ENCODE data around the gene SUPT6H. TPM values are rescaled to one million over a fixed set of nuclear protein-coding genes. Genes with fewer than 3 reads are reported as not detected.
"Not testable (repeated sequence)": the region's sequence is repeated elsewhere in the genome, so short reads cannot be mapped to it uniquely, and the experiment has no call there.

Gene SUPT6H
- total and polyA plus RNA-seq, 4 donors, result 22.5 to 81.2 (median 57.1) TPM

- H3K9me3 ChIP-seq (ENCODE audit: control insufficient read depth, low read length); H3K4me3 ChIP-seq (ENCODE audit: low read length in 2 of 2); H3K36me3 ChIP-seq (ENCODE audit: control insufficient read depth in 1 of 2, insufficient read depth in 2 of 2, low read length in 1 of 2); H3K27ac ChIP-seq (ENCODE audit: low read depth in 1 of 2, low read length in 2 of 2); H3K4me1 ChIP-seq (ENCODE audit: control insufficient read depth in 1 of 2, insufficient read depth in 2 of 2, low read length in 2 of 2); H3K27me3 ChIP-seq (ENCODE audit: control insufficient read depth in 1 of 2, insufficient read depth in 2 of 2, low read length in 1 of 2); DNase-seq; intact Hi-C loops (cut with DNase I); ATAC-seq (ENCODE audit: low FRiP score): not testable (repeated sequence)
- WGBS, 2 donors, result 97 to 99% methylated on average over 22 to 23 of the region's 23 CpGs
Observed at GRCh38 chr17:28659497-28659881, 2.5 kb upstream of the SUPT6H start.

GRCh38 chr17:28662527-28662829 lies 473 bp downstream of the SUPT6H start:
- DNase-seq (no peak), ATAC-seq (ENCODE audit: low FRiP score) (no peak)
- peak overlapping the region; percentile 23 to 97 for H3K27ac ChIP-seq (ENCODE audit: low read depth in 1 of 2, low read length in 2 of 2)
- no peaks in the 10 kb centered on the region for H3K27me3 ChIP-seq (ENCODE audit: control insufficient read depth in 1 of 2, insufficient read depth in 2 of 2, low read length in 1 of 2)
- H3K4me3 ChIP-seq (ENCODE audit: low read length in 2 of 2), result peak overlapping the region; percentile 65 to 94
- 0 to 1% methylated on average over 10 of the region's 10 CpGs for WGBS, 2 donors
- no peaks in the 10 kb centered on the region for H3K9me3 ChIP-seq (ENCODE audit: control insufficient read depth, low read length)
- peaks cover 0 to 3% of the 10 kb centered on the region in 2 donors for H3K4me1 ChIP-seq (ENCODE audit: control insufficient read depth in 1 of 2, insufficient read depth in 2 of 2, low read length in 2 of 2)
- no peaks in the 10 kb centered on the region for H3K36me3 ChIP-seq (ENCODE audit: control insufficient read depth in 1 of 2, insufficient read depth in 2 of 2, low read length in 1 of 2)
- intact Hi-C loops (cut with DNase I), result loop anchor here in 1 of 2 donors (5.0 kb wide), 1 partner anchor 50 kb away; the partner anchor contains the start of gene PROCA1

GRCh38 chr17:28663723-28664122 lies 1.7 kb downstream of the SUPT6H start:
- H3K4me3 ChIP-seq (ENCODE audit: low read length in 2 of 2), result no peak overlapping the region
- intact Hi-C loops (cut with DNase I), result loop anchor here in 1 of 2 donors (5.0 kb wide), 1 partner anchor 49 kb away; the partner anchor contains the start of gene PROCA1
- no peak overlapping the region for H3K27ac ChIP-seq (ENCODE audit: low read depth in 1 of 2, low read length in 2 of 2)
- ATAC-seq (ENCODE audit: low FRiP score) (no peak), DNase-seq (no peak)
- peaks cover 0 to 2% of the 10 kb centered on the region in 2 donors for H3K36me3 ChIP-seq (ENCODE audit: control insufficient read depth in 1 of 2, insufficient read depth in 2 of 2, low read length in 1 of 2)
- peaks cover 0 to 3% of the 10 kb centered on the region in 2 donors for H3K4me1 ChIP-seq (ENCODE audit: control insufficient read depth in 1 of 2, insufficient read depth in 2 of 2, low read length in 2 of 2)
- no peaks in the 10 kb centered on the region for H3K9me3 ChIP-seq (ENCODE audit: control insufficient read depth, low read length)
- H3K27me3 ChIP-seq (ENCODE audit: control insufficient read depth in 1 of 2, insufficient read depth in 2 of 2, low read length in 1 of 2), result no peaks in the 10 kb centered on the region

- Histone ChIP-seq H3K4me3 (ENCODE audit: low read length in 2 of 2) (no peak overlapping the region), H3K9me3 (ENCODE audit: control insufficient read depth, low read length) (no peaks in the 10 kb centered on the region), H3K36me3 (ENCODE audit: control insufficient read depth in 1 of 2, insufficient read depth in 2 of 2, low read length in 1 of 2) (peaks cover 0 to 2% of the 10 kb centered on the region in 2 donors), H3K27me3 (ENCODE audit: control insufficient read depth in 1 of 2, insufficient read depth in 2 of 2, low read length in 1 of 2) (no peaks in the 10 kb centered on the region), H3K27ac (ENCODE audit: low read depth in 1 of 2, low read length in 2 of 2) (no peak overlapping the region), H3K4me1 (ENCODE audit: control insufficient read depth in 1 of 2, insufficient read depth in 2 of 2, low read length in 2 of 2) (peaks cover 0 to 3% of the 10 kb centered on the region in 2 donors)
- no peak for DNase-seq
- ATAC-seq (ENCODE audit: low FRiP score), result no peak
- intact Hi-C loops (cut with DNase I), result no loop called here
- 62 to 69% methylated on average over 2 of the region's 2 CpGs for WGBS, 2 donors
Observed at GRCh38 chr17:28665994-28666393, 4.0 kb downstream of the SUPT6H start.

- Histone ChIP-seq H3K27me3 (ENCODE audit: control insufficient read depth in 1 of 2, insufficient read depth in 2 of 2, low read length in 1 of 2) (no peaks in the 10 kb centered on the region), H3K36me3 (ENCODE audit: control insufficient read depth in 1 of 2, insufficient read depth in 2 of 2, low read length in 1 of 2) (peaks cover 0 to 2% of the 10 kb centered on the region in 2 donors), H3K4me3 (ENCODE audit: low read length in 2 of 2) (no peak overlapping the region), H3K4me1 (ENCODE audit: control insufficient read depth in 1 of 2, insufficient read depth in 2 of 2, low read length in 2 of 2) (peaks cover 0 to 3% of the 10 kb centered on the region in 2 donors), H3K9me3 (ENCODE audit: control insufficient read depth, low read length) (no peaks in the 10 kb centered on the region), H3K27ac (ENCODE audit: low read depth in 1 of 2, low read length in 2 of 2) (no peak overlapping the region)
- 81 to 84% methylated on average over 1 of the region's 1 CpG for WGBS, 2 donors
- ATAC-seq (ENCODE audit: low FRiP score) (no peak), DNase-seq (no peak)
- intact Hi-C loops (cut with DNase I), result no loop called here
Observed at GRCh38 chr17:28667870-28668269, 5.9 kb downstream of the SUPT6H start.

GRCh38 chr17:28669918-28670317 lies 7.9 kb downstream of the SUPT6H start:
- H3K36me3 ChIP-seq (ENCODE audit: control insufficient read depth in 1 of 2, insufficient read depth in 2 of 2, low read length in 1 of 2), result peaks cover 4 to 13% of the 10 kb centered on the region in 2 donors
- no peaks in the 10 kb centered on the region for H3K9me3 ChIP-seq (ENCODE audit: control insufficient read depth, low read length)
- no peak overlapping the region for H3K27ac ChIP-seq (ENCODE audit: low read depth in 1 of 2, low read length in 2 of 2)
- no peak overlapping the region for H3K4me3 ChIP-seq (ENCODE audit: low read length in 2 of 2)
- WGBS, 2 donors, result 93 to 97% methylated on average over 1 of the region's 1 CpG
- H3K27me3 ChIP-seq (ENCODE audit: control insufficient read depth in 1 of 2, insufficient read depth in 2 of 2, low read length in 1 of 2), result no peaks in the 10 kb centered on the region
- intact Hi-C loops (cut with DNase I), result no loop called here
- DNase-seq, result no peak
- no peaks in the 10 kb centered on the region for H3K4me1 ChIP-seq (ENCODE audit: control insufficient read depth in 1 of 2, insufficient read depth in 2 of 2, low read length in 2 of 2)
- ATAC-seq (ENCODE audit: low FRiP score), result no peak

GRCh38 chr17:28675490-28675889 lies 13.5 kb downstream of the SUPT6H start:
- H3K4me1 ChIP-seq (ENCODE audit: control insufficient read depth in 1 of 2, insufficient read depth in 2 of 2, low read length in 2 of 2), result no peaks in the 10 kb centered on the region
- DNase-seq (no peak), ATAC-seq (ENCODE audit: low FRiP score) (no peak)
- WGBS, 2 donors, result 35 to 48% methylated on average over 3 of the region's 3 CpGs
- no peak overlapping the region for H3K27ac ChIP-seq (ENCODE audit: low read depth in 1 of 2, low read length in 2 of 2)
- peaks cover 8 to 26% of the 10 kb centered on the region in 2 donors for H3K36me3 ChIP-seq (ENCODE audit: control insufficient read depth in 1 of 2, insufficient read depth in 2 of 2, low read length in 1 of 2)
- intact Hi-C loops (cut with DNase I), result no loop called here
- no peaks in the 10 kb centered on the region for H3K9me3 ChIP-seq (ENCODE audit: control insufficient read depth, low read length)
- no peaks in the 10 kb centered on the region for H3K27me3 ChIP-seq (ENCODE audit: control insufficient read depth in 1 of 2, insufficient read depth in 2 of 2, low read length in 1 of 2)
- no peak overlapping the region for H3K4me3 ChIP-seq (ENCODE audit: low read length in 2 of 2)

GRCh38 chr17:28675980-28676379 lies 14.0 kb downstream of the SUPT6H start:
- no peak for ATAC-seq (ENCODE audit: low FRiP score)
- H3K27ac ChIP-seq (ENCODE audit: low read depth in 1 of 2, low read length in 2 of 2), result no peak overlapping the region
- no peak overlapping the region for H3K4me3 ChIP-seq (ENCODE audit: low read length in 2 of 2)
- H3K4me1 ChIP-seq (ENCODE audit: control insufficient read depth in 1 of 2, insufficient read depth in 2 of 2, low read length in 2 of 2), result no peaks in the 10 kb centered on the region
- intact Hi-C loops (cut with DNase I), result no loop called here
- peaks cover 8 to 26% of the 10 kb centered on the region in 2 donors for H3K36me3 ChIP-seq (ENCODE audit: control insufficient read depth in 1 of 2, insufficient read depth in 2 of 2, low read length in 1 of 2)
- DNase-seq, result no peak
- no peaks in the 10 kb centered on the region for H3K9me3 ChIP-seq (ENCODE audit: control insufficient read depth, low read length)
- H3K27me3 ChIP-seq (ENCODE audit: control insufficient read depth in 1 of 2, insufficient read depth in 2 of 2, low read length in 1 of 2), result no peaks in the 10 kb centered on the region
- WGBS, 2 donors, result 82 to 84% methylated on average over 7 of the region's 7 CpGs

GRCh38 chr17:28682655-28683054 lies 20.6 kb downstream of the SUPT6H start:
- intact Hi-C loops (cut with DNase I), result no loop called here
- ATAC-seq (ENCODE audit: low FRiP score), result no peak
- no peak overlapping the region for H3K4me3 ChIP-seq (ENCODE audit: low read length in 2 of 2)
- H3K36me3 ChIP-seq (ENCODE audit: control insufficient read depth in 1 of 2, insufficient read depth in 2 of 2, low read length in 1 of 2), result peaks cover 9 to 31% of the 10 kb centered on the region in 2 donors
- no peaks in the 10 kb centered on the region for H3K9me3 ChIP-seq (ENCODE audit: control insufficient read depth, low read length)
- no peaks in the 10 kb centered on the region for H3K4me1 ChIP-seq (ENCODE audit: control insufficient read depth in 1 of 2, insufficient read depth in 2 of 2, low read length in 2 of 2)
- H3K27ac ChIP-seq (ENCODE audit: low read depth in 1 of 2, low read length in 2 of 2), result no peak overlapping the region
- DNase-seq, result peak in 1 of 2 donors; percentile 44
- WGBS, 2 donors, result 85% methylated on average over 11 of the region's 11 CpGs
- no peaks in the 10 kb centered on the region for H3K27me3 ChIP-seq (ENCODE audit: control insufficient read depth in 1 of 2, insufficient read depth in 2 of 2, low read length in 1 of 2)
